Activated T-helper 1 cell treated with anti-CD3 and anti-CD28 coated beads, Interleukin-2, amount 50 U/mL, for 16 hours (primary cell): ENCODE measurements around the gene PDE11A.

Experiments
- DNase-seq, 2 donors: peaks; one replicate each; pipeline ENCODE4 v3.0.0-alpha.2; 2020; ENCODE audit warnings: low read depth in 1 of 2, low spot score in 1 of 2

The PDE11A gene

GRCh38 chr2:177604271-177605065 lies 468.1 kb downstream of the PDE11A start:
- no peak for DNase-seq

- DNase-seq = no peak
Observed at GRCh38 chr2:177603768-177604167, 468.8 kb downstream of the PDE11A start.

- no peak for DNase-seq
Observed at GRCh38 chr2:177603181-177603580, 469.4 kb downstream of the PDE11A start.

GRCh38 chr2:177602611-177603164 lies 469.9 kb downstream of the PDE11A start:
- DNase-seq = no peak

GRCh38 chr2:177600917-177601316 lies 471.7 kb downstream of the PDE11A start:
- no peak for DNase-seq

- DNase-seq = no peak
Observed at GRCh38 chr2:177599956-177600355, 472.6 kb downstream of the PDE11A start.

GRCh38 chr2:177599139-177599688 lies 473.4 kb downstream of the PDE11A start:
- no peak for DNase-seq

- DNase-seq = no peak
Observed at GRCh38 chr2:177598326-177599138, 474.0 kb downstream of the PDE11A start.

GRCh38 chr2:177597759-177598158 lies 474.8 kb downstream of the PDE11A start:
- no peak for DNase-seq

GRCh38 chr2:177596866-177597265 lies 475.7 kb downstream of the PDE11A start:
- no peak for DNase-seq

GRCh38 chr2:177595126-177595845 lies 477.3 kb downstream of the PDE11A start:
- DNase-seq = no peak

- no peak for DNase-seq
Observed at GRCh38 chr2:177593402-177593801, 479.2 kb downstream of the PDE11A start.

- DNase-seq = no peak
Observed at GRCh38 chr2:177592945-177593344, 479.6 kb downstream of the PDE11A start.

- DNase-seq = no peak
Observed at GRCh38 chr2:177592397-177592796, 480.2 kb downstream of the PDE11A start.

GRCh38 chr2:177589186-177589585 lies 483.4 kb downstream of the PDE11A start:
- DNase-seq = no peak

- DNase-seq = no peak
Observed at GRCh38 chr2:177588671-177589070, 483.9 kb downstream of the PDE11A start.

GRCh38 chr2:177587371-177587770 lies 485.2 kb downstream of the PDE11A start:
- DNase-seq = no peak

GRCh38 chr2:177586154-177586553 lies 486.4 kb downstream of the PDE11A start:
- no peak for DNase-seq

GRCh38 chr2:177585234-177585863 lies 487.2 kb downstream of the PDE11A start:
- no peak for DNase-seq

- DNase-seq = no peak
Observed at GRCh38 chr2:177584030-177584692, 488.4 kb downstream of the PDE11A start.
